Effector memory CD4-positive, alpha-beta T cell (primary cell): ENCODE data around the gene TP53TG3E.
"Not testable (repeated sequence)": the region's sequence is repeated elsewhere in the genome, so short reads cannot be mapped to it uniquely, and the experiment has no call there.

Experiments used
- DNase-seq, 3 donors: peaks; one replicate each; pipeline ENCODE4 v3.0.0-alpha.2; 2020
- H3K27ac ChIP-seq: 2 replicates; pipeline ENCODE4 v1.7.0; 2013; ENCODE audit warnings: mild to moderate bottlenecking, low read length, moderate library complexity; ENCODE audit not compliant: insufficient read depth, poor library complexity, severe bottlenecking
- H3K27me3 ChIP-seq: replicated peaks from 2 replicates; pipeline ENCODE4 v1.7.0; 2013; ENCODE audit warnings: mild to moderate bottlenecking, low read length; ENCODE audit not compliant: insufficient read depth, control insufficient read depth, poor library complexity, severe bottlenecking
- H3K36me3 ChIP-seq: 2 replicates; pipeline ENCODE4 v1.7.0; 2013; ENCODE audit warnings: mild to moderate bottlenecking, low read length, moderate library complexity; ENCODE audit not compliant: control insufficient read depth, insufficient read depth
- H3K4me1 ChIP-seq: 2 replicates; pipeline ENCODE4 v1.7.0; 2013; ENCODE audit warnings: low read length, mild to moderate bottlenecking; ENCODE audit not compliant: control insufficient read depth, insufficient read depth, poor library complexity, severe bottlenecking
- H3K4me3 ChIP-seq: 2 replicates; pipeline ENCODE4 v1.7.0; 2013; ENCODE audit warnings: low read length, low read depth, mild to moderate bottlenecking; ENCODE audit not compliant: insufficient read depth, poor library complexity, severe bottlenecking
- H3K9me3 ChIP-seq: 2 replicates; pipeline ENCODE4 v1.7.0; 2013; ENCODE audit warnings: mild to moderate bottlenecking, low read length, moderate library complexity; ENCODE audit not compliant: control insufficient read depth
- total RNA-seq, 3 donors: gene quantifications; one replicate each; lab custom pipeline; 2026; lab: John Stamatoyannopoulos, UW

The TP53TG3E gene, protein sequence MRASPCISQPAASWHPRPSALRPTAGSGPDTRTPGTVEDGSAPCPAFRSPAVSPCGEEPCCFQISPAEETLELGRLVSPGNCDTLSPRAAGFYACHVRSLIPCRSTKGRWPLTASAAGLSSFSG
- total RNA-seq = 0 reads per million in 3 donors

DNA sequence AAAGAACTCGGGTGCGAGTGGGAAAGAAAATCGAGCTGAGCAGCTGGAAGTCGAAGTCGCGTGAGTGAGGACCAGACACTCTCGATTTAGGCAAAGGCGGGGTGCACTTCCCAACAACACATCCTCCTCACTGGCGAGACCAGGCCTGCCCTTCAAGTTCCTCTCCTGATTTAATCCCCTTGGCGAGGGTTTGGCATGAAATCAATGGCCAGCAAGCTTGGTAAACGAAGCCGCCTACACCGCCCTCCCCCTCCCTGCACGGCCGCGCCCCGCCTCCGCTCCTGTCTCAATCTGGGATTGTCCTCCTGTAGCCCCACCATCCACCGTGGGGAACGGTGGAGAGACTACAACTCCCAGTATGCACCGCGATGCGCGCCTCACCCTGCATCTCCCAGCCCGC is at the start of gene TP53TG3E:
TSS of gene TP53TG3E (plus strand) at position 301 of the 400 bp plus-strand sequence. CDS start at position 369, 68 bp downstream.
- not testable (repeated sequence) for H3K4me1 ChIP-seq, H3K36me3 ChIP-seq, H3K27me3 ChIP-seq, H3K27ac ChIP-seq, H3K4me3 ChIP-seq, DNase-seq, H3K9me3 ChIP-seq

DNA sequence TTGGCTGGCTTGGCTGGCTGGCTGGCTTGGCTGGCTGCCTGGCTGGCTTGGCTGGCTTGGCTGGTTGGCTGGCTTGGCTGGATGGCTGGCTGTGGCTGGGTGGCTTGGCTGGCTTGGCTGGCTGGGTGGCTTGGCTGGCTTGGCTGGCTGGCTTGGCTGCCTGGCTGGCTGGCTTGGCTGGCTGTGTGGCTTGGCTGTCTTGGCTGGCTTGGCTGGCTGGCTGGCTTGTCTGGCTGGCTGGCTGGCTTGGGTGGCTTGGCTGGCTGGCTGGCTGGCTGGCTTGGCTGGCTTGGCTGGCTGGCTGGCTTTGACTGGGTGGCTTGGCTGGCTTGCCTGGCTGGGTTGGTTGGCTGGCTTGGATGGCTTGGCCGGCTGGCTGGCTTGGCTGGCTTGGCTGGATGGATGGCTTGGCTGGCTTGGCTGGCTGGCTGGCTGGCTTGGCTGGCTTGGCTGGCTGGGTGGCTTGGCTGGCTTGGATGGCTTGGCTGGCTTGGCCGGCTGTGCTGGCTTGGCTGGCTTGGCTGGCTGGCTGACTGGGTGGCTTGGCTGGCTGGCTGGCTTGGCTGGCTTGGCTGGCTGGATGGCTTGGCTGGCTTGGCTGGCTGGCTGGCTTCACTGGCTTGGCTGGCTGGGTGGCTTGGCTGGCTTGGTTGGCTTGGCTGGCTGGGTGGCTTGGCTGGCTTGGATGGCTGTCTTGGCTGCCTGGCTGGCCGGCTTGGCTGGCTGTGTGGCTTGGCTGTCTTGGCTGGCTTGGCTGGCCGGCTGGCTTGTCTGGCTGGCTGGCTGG is 32.3 kb downstream of the TP53TG3E start:
- not testable (repeated sequence) for H3K27me3 ChIP-seq, H3K4me3 ChIP-seq, H3K27ac ChIP-seq, H3K36me3 ChIP-seq, H3K9me3 ChIP-seq, H3K4me1 ChIP-seq
- DNase-seq = peak in 2 of 3 donors; percentile 0 to 45

DNA sequence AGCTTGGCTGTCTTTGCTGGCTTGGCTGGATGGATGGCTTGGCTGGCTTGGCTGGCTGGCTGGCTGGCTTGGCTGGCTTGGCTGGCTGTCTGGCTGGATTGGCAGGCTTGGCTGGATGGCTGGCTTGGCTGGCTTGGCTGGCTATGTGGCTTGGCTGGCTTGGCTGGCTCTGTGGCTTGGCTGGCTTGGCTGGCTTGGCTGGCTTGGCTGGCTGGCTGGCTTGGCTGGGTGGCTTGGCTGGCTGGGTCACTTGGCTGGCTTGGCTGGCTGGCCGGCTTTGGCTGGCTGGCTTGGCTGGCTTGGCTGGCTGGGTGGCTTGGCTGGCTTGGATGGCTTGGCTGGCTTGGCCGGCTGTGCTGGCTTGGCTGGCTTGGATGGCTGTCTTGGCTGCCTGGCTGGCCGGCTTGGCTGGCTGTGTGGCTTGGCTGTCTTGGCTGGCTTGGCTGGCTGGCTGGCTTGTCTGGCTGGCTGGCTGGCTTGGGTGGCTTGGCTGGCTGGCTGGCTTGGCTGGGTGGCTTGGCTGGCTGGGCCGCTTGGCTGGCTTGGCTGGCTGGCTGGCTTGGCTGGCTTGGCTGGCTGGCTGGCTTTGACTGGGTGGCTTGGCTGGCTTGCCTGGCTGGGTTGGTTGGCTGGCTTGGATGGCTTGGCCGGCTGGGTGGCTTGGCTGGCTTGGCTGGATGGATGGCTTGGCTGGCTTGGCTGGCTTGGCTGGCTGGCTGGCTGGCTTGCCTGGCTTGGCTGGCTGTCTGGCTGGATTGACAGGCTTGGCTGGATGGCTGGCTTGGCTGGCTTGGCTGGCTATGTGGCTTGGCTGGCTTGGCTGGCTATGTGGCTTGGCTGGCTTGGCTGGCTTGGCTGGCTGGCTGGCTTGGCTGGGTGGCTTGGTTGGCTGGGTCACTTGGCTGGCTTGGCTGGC is 33.8 kb downstream of the TP53TG3E start:
- peak in 2 of 3 donors; percentile 0 to 34 for DNase-seq

DNA sequence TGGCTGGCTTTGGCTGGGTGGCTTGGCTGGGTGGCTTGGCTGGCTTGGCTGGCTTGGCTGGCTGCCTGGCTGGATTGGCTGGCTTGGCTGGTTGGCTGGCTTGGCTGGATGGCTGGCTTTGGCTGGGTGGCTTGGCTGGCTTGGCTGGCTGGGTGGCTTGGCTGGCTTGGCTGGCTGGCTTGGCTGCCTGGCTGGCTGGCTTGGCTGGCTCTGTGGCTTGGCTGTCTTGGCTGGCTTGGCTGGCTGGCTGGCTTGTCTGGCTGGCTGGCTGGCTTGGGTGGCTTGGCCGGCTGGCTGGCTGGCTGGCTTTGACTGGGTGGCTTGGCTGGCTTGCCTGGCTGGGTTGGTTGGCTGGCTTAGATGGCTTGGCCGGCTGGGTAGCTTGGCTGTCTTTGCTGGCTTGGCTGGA is 34.4 kb downstream of the TP53TG3E start:
- H3K4me1 ChIP-seq, H3K4me3 ChIP-seq, H3K36me3 ChIP-seq, H3K9me3 ChIP-seq, H3K27me3 ChIP-seq, H3K27ac ChIP-seq: not testable (repeated sequence)
- DNase-seq = peak in 2 of 3 donors; percentile 1 to 17

More for the DNA sequence above, 33.8 kb downstream of the TP53TG3E start:
- H3K4me3 ChIP-seq, H3K27ac ChIP-seq, H3K9me3 ChIP-seq, H3K4me1 ChIP-seq, H3K36me3 ChIP-seq, H3K27me3 ChIP-seq: not testable (repeated sequence)

DNA sequence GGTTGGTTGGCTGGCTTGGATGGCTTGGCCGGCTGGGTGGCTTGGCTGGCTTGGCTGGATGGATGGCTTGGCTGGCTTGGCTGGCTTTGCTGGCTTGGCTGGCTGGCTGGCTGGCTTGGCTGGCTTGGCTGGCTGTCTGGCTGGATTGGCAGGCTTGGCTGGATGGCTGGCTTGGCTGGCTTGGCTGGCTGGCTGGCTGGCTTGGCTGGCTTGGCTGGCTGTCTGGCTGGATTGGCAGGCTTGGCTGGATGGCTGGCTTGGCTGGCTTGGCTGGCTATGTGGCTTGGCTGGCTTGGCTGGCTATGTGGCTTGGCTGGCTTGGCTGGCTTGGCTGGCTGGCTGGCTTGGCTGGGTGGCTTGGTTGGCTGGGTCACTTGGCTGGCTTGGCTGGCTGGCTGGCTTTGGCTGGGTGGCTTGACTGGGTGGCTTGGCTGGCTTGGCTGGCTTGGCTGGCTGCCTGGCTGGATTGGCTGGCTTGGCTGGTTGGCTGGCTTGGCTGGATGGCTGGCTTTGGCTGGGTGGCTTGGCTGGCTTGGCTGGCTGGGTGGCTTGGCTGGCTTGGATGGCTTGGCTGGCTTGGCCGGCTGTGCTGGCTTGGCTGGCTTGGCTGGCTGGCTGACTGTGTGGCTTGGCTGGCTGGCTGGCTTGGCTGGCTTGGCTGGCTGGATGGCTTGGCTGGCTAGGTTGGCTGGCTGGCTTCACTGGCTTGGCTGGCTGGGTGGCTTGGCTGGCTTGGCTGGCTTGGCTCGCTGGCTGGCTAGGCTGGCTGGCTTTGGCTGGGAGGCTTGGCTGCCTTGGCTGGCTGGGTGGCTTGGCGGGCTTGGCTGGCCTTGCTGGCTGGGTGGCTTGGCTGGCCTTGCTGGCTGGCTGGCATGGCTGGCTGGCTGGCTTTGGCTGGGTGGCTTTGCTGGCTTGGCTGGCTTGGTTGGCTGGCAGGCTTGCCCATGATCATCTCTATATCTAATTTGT is 35.3 kb downstream of the TP53TG3E start:
- H3K4me3 ChIP-seq, H3K36me3 ChIP-seq: not testable (repeated sequence)
- peak in 2 of 3 donors; percentile 6 to 40 for DNase-seq

More for the DNA sequence above, 35.3 kb downstream of the TP53TG3E start:
- H3K27me3 ChIP-seq, H3K9me3 ChIP-seq, H3K4me1 ChIP-seq, H3K27ac ChIP-seq: not testable (repeated sequence)
